Upper lobe of right lung (tissue), 1 donor: Measurements from ENCODE around the gene ARV1. TPM values are rescaled to one million over a fixed set of nuclear protein-coding genes. Genes with fewer than 3 reads are reported as not detected.
A peak's percentile ranks its signal among the peaks of the same experiment; 100 is the strongest.

Experiments
- ATAC-seq: fragments of 200-7000 bp; cut with Tn5 transposase; one replicate; pipeline ENCODE4 v1.9.1; 2020; ENCODE audit warnings: mild to moderate bottlenecking, moderate library complexity
- DNase-seq: peaks from one replicate; pipeline ENCODE4 v3.0.0-alpha.2; 2020
- H3K27ac ChIP-seq: fragments of 200-600 bp; one replicate; pipeline ENCODE4 v1.8.0; 2022
- H3K27me3 ChIP-seq: fragments of 200-600 bp; one replicate; pipeline ENCODE4 v1.8.0; 2022; ENCODE audit warnings: mild to moderate bottlenecking
- H3K36me3 ChIP-seq: fragments of 200-600 bp; one replicate; pipeline ENCODE4 v1.8.0; 2022
- H3K4me1 ChIP-seq: fragments of 200-600 bp; one replicate; pipeline ENCODE4 v1.8.0; 2022
- H3K4me3 ChIP-seq: fragments of 200-600 bp; one replicate; pipeline ENCODE4 v1.8.0; 2022; ENCODE audit warnings: mild to moderate bottlenecking
- H3K9me3 ChIP-seq: fragments of 200-600 bp; one replicate; pipeline ENCODE4 v1.8.0; 2022
- intact Hi-C: fragments of 100-400 bp; cut with DNase I; formaldehyde crosslinking; loops from one replicate; pipeline ENCODE4 v1.11.0; 2022
- long read RNA-seq: library from polyadenylated mRNA; unstranded; transcript quantifications from one replicate; pipeline ENCODE4 v2.0.0, GENCODE V29; 2021
- total RNA-seq: library from RNA; stranded (reverse); fragmentation: NEBNext Ultra II Directional; extraction: Animal tissue kit (Norgen Biotek cat#: 25700); gene quantifications from one replicate; pipeline ENCODE4 v1.2.1, GENCODE V29; 2021
- TF ChIP-seq, protein P1 (sequence below): fragments of 200-600 bp; IDR thresholded peaks from one replicate; pipeline ENCODE4 v1.8.0; 2022; ENCODE audit warnings: antibody characterized with exemption
- donor health status: DM: no; HTN: yes; CAD: no; lungs with severe emphysema.

ARV1 gene
- 19.9 TPM for total RNA-seq
- long read RNA-seq, transcript ARV1-201 (6 exons, 1,335 nt) = major isoform, 15 of 19 reads
- long read RNA-seq, partial matches to known transcripts = 0 of 19 reads
- long read RNA-seq, other reads (novel, unspliced or antisense) = 4 of 19 reads

DNA sequence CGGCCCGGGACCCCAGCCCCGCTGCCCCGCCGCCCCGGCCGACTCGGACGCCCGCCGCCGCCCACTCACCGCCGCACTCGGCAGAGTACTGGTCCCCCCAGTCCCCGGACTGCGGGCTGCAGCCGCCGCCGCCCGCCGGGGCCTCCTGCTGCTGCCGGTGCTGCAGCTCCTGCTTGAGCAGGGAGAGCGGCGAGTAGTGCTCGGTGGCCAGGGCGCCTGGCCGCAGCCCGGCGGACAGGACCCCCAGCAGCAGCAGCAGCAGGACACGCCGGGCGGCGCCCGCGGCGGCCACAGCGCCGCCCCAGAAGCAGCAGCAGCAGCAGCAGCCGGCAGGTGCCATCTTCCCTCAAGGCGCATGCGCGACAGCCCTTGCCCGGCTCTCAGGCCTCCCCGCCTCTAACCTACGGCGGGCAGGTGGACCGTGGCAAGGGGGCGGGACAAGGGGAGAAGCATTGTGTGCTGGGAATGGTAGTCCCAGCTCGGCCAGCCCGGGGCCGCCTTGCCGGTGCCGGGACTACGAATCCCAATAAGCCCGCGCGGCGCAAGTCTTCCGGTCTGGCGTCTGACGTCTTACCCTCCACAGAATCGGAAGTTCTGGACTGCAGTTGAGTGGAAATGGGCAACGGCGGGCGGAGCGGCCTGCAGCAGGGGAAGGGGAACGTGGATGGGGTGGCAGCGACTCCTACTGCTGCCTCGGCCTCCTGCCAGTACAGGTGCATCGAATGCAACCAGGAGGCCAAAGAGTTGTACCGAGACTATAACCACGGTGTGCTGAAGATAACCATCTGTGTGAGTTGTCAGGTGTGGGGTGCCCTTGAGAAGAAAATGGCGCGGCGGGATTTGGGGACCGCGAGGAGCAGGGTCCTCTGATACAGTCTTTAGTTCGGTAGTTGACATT lies at the start of gene ARV1, which contains the start of gene TTC13:
ARV1 (plus strand) TSS at position 604 of the 898 bp plus-strand sequence; CDS start at position 616, 12 bp downstream.
TTC13 (minus strand) TSS at position 371 of the 898 bp plus-strand sequence; CDS start at position 340, 31 bp downstream.
- no peaks in the 10 kb centered on the region for H3K9me3 ChIP-seq
- DNase-seq (peak; percentile 100), ATAC-seq (peak; percentile 99)
- no peaks in the 10 kb centered on the region for H3K27me3 ChIP-seq
- peaks cover 23% of the 10 kb centered on the region for H3K4me1 ChIP-seq
- TF ChIP-seq, protein P1, sequence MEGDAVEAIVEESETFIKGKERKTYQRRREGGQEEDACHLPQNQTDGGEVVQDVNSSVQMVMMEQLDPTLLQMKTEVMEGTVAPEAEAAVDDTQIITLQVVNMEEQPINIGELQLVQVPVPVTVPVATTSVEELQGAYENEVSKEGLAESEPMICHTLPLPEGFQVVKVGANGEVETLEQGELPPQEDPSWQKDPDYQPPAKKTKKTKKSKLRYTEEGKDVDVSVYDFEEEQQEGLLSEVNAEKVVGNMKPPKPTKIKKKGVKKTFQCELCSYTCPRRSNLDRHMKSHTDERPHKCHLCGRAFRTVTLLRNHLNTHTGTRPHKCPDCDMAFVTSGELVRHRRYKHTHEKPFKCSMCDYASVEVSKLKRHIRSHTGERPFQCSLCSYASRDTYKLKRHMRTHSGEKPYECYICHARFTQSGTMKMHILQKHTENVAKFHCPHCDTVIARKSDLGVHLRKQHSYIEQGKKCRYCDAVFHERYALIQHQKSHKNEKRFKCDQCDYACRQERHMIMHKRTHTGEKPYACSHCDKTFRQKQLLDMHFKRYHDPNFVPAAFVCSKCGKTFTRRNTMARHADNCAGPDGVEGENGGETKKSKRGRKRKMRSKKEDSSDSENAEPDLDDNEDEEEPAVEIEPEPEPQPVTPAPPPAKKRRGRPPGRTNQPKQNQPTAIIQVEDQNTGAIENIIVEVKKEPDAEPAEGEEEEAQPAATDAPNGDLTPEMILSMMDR = peak; percentile 35
- peaks cover 17% of the 10 kb centered on the region for H3K36me3 ChIP-seq
- H3K27ac ChIP-seq = peak within 1 kb of the TSS; percentile 77
- H3K4me3 ChIP-seq = peak within 1 kb of the TSS; percentile 83
- intact Hi-C loops = no loop called here

DNA sequence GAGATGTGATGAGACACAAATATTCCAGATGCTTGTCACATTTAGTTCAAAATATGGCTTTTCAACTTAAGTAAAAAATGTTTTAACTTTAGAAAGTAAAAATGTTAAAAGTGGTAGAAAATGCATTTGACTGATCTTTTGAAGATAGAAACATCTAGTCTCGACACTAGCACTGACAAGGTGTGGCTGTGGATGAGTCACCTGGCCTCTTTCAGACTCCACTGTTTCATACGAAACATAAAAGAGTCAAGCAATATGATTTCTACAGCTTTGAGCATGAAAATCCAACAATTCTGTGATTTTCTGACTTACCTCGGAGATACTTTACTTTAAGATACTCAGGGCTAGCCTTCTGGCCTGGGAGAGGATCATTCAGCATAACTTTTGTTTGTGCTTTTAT lies 47.9 kb upstream of the ARV1 start:
- H3K36me3 ChIP-seq = peaks cover 44% of the 10 kb centered on the region
- H3K27me3 ChIP-seq = no peaks in the 10 kb centered on the region
- intact Hi-C loops = no loop called here

DNA sequence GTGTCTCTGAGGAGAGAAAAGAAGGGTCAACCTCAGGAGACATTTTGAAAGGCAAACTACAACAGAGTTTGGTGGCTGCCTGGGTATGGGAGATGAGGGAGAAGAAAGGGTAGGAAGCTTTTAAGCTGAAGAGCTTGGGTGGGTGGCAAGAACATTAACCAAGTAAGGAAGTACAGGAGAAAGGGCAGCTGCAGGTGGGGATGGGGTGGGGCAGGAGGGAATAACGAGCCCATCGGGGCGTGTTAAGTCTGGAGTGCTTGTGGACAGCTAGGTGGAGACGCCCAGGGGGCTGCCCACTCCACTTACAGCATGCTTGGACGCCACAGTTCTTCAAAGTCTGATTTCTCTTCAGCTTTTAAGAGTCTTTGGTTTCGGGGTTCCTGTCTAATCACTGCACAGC lies 43.0 kb upstream of the ARV1 start:
- ATAC-seq = no peak
- H3K4me3 ChIP-seq = no peak overlapping the region
- H3K27me3 ChIP-seq = no peaks in the 10 kb centered on the region
- H3K27ac ChIP-seq = no peak overlapping the region
- TF ChIP-seq, protein P1 = no peak
- no peak for DNase-seq
- intact Hi-C loops = no loop called here
- H3K9me3 ChIP-seq = no peaks in the 10 kb centered on the region
- H3K36me3 ChIP-seq = peaks cover 16% of the 10 kb centered on the region
- H3K4me1 ChIP-seq = peaks cover 10% of the 10 kb centered on the region

More for the DNA sequence above, 47.9 kb upstream of the ARV1 start:
- ATAC-seq (no peak), DNase-seq (no peak)
- TF ChIP-seq, protein P1 = no peak
- Histone ChIP-seq H3K27ac (no peak overlapping the region), H3K9me3 (no peaks in the 10 kb centered on the region), H3K4me1 (no peaks in the 10 kb centered on the region), H3K4me3 (no peak overlapping the region)

DNA sequence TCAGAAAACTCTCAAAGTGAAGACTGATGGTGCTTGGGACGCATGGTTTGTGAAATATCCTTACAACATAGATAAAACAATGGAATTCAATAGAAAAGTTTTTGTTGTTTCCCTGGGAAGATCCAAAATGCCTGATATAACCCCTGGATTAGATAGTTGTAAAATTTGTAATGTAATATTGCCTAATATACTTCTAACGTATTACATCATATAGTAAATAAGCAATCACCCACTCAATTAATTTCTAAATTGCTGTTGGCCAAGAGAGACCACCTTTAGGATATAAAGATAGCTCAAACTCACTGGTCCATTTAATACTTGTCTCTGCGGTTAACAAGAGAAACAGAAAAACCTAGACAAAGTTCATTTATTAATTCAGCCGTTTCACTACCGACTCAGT lies 42.4 kb upstream of the ARV1 start:
- TF ChIP-seq, protein P1 = no peak
- no peaks in the 10 kb centered on the region for H3K9me3 ChIP-seq
- H3K27ac ChIP-seq = no peak overlapping the region
- no peaks in the 10 kb centered on the region for H3K27me3 ChIP-seq
- peaks cover 10% of the 10 kb centered on the region for H3K36me3 ChIP-seq
- intact Hi-C loops = no loop called here
- DNase-seq = no peak
- H3K4me1 ChIP-seq = peaks cover 10% of the 10 kb centered on the region
- ATAC-seq = no peak
- no peak overlapping the region for H3K4me3 ChIP-seq

GRCh38 chr1:230937371-230937770 lies 41.5 kb upstream of the ARV1 start:
- H3K27ac ChIP-seq = no peak overlapping the region
- peaks cover 10% of the 10 kb centered on the region for H3K4me1 ChIP-seq
- H3K36me3 ChIP-seq = peaks cover 3% of the 10 kb centered on the region
- ATAC-seq (no peak), DNase-seq (no peak)
- TF ChIP-seq, protein P1 = no peak
- no peaks in the 10 kb centered on the region for H3K9me3 ChIP-seq
- H3K27me3 ChIP-seq = no peaks in the 10 kb centered on the region
- no peak overlapping the region for H3K4me3 ChIP-seq
- intact Hi-C loops = no loop called here
